Measurements from ENCODE around the gene HSPA9. TPM values are rescaled to one million over a fixed set of nuclear protein-coding genes. Genes with fewer than 3 reads are reported as not detected.

Gene HSPA9
- polyA plus RNA-seq, 2 of the 4 experiments (the other 2 are of a cell fraction) = 417 to 615 TPM

DNA sequence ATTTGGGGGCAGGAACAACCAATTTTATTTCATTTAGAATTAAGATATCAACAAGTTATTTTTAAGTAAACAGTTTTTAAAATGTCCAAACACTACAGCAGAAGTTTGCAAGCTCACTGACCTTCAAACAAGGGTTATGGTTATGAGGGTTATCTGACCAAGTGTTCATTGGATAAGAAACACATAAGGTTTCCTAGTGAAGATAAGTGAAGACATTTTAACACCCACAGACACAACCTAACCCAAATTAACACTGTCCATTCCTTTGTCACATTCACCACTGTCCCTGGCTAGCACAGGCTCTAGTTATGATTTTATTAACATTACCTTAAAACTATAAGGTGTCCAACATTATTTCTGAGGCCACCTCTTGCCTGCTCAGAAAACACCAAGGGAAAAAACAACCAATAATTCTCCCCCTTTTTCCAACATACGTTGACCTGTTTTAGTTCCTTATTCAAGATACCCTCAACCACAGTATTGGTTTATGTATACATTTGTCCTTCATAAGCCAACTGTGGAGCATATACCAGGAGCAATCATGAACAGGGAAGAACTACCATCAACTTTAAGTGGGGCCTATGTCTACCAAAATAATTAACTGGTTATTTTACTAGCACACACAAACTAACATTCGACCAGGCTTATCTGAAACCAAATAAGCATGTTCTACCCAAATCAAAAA is 36.1 kb downstream of the HSPA9 start:
- peaks cover 33% of the 10 kb centered on the region for H3K4me1 ChIP-seq
- no peak for ATAC-seq
- ChIA-PET POLR2A (no interaction called here), CTCF (interaction anchor here (1.0 to 1.1 kb wide), 2 partner anchors 9 to 89 kb away, joined by 3 read pairs; no protein-coding TSS in a partner anchor)
- H3K27ac ChIP-seq = no peak overlapping the region
- DNase-seq (ENCODE audit: low read depth in 1 of 2, low spot score in 1 of 2) = no peak
- no peak overlapping the region for H3K4me3 ChIP-seq
- peak overlapping the region; percentile 2; the same call in 1 of the 3 replicates for H3K4me2 ChIP-seq
- WGBS (ENCODE audit: missing lambda C conversion rate) = 83% methylated on average over 2 of the region's 2 CpGs
- no peak for FAIRE-seq
- H3K9me3 ChIP-seq = no peaks in the 10 kb centered on the region
- TF ChIP-seq HOXA7 (CRISPR knock-in tag; IDR thresholded peaks at IDR 0.05) = 0 out of 2 replicates have a peak, but pooled peaks have one; percentile 33
- no peak for TF ChIP-seq NPAS2 (CRISPR knock-in tag; IDR thresholded peaks at IDR 0.05; ENCODE audit: borderline replicate concordance)
- TF ChIP-seq NR3C1 (IDR thresholded peaks at IDR 0.05) = no peak

- 55% methylated on average over 4 of the region's 4 CpGs for WGBS (ENCODE audit: missing lambda C conversion rate)
- TF ChIP-seq NR3C1 (IDR thresholded peaks at IDR 0.05) (no peak), MAFK (IDR thresholded peaks at IDR 0.05; ENCODE audit: partially characterized antibody) (peak; percentile 58), HDAC2 (IDR thresholded peaks at IDR 0.05) (no peak), POLR2AphosphoS2 (conservative IDR thresholded peaks at IDR 0.05; ENCODE audit: low read length) (peak; percentile 38; the same call in 1 of the 2 replicates), KDM1A (IDR thresholded peaks at IDR 0.05; ENCODE audit: low read depth) (no peak), KDM5A (IDR thresholded peaks at IDR 0.05) (no peak), SMC3 (IDR thresholded peaks at IDR 0.05) (no peak), CTCF (IDR thresholded peaks at IDR 0.05) (peak; percentile 15; the same call in 2 of the 3 replicates), MYC (IDR thresholded peaks at IDR 0.05; ENCODE audit: borderline replicate concordance, low read length) (no peak), HOXB13 (CRISPR knock-in tag; IDR thresholded peaks at IDR 0.05; ENCODE audit: low read depth) (no peak), PHF8 (IDR thresholded peaks at IDR 0.05; ENCODE audit: borderline replicate concordance, low read depth) (no peak), POLR2A (IDR thresholded peaks at IDR 0.05; ENCODE audit: low read length) (no peak), MAZ (IDR thresholded peaks at IDR 0.05; ENCODE audit: borderline replicate concordance, low read depth, low read length) (no peak), TFCP2L1 (CRISPR knock-in tag; IDR thresholded peaks at IDR 0.05) (0 out of 2 replicates have a peak, but pooled peaks have one; percentile 54)
- no peak overlapping the region for H3K4me2 ChIP-seq
- peaks cover 33% of the 10 kb centered on the region for H3K4me1 ChIP-seq
- DNase-seq (ENCODE audit: low read depth in 1 of 2, low spot score in 1 of 2) (peak in 1 of 2 experiments; percentile 40), FAIRE-seq (no peak), ATAC-seq (peak; percentile 84 to 92)
- no peak overlapping the region for H3K4me3 ChIP-seq
- ChIA-PET CTCF (interaction anchor here (1.1 to 3.9 kb wide), 3 partner anchors 11 to 33 kb away, joined by 5 to 21 read pairs (median 15); no protein-coding TSS in a partner anchor), POLR2A (interaction anchor here (1.5 kb wide), 1 partner anchor 72 kb away, joined by 4 read pairs; the partner anchor contains the start of gene EGR1)
- no peaks in the 10 kb centered on the region for H3K9me3 ChIP-seq
- no peak overlapping the region for H3K27ac ChIP-seq
Measured at GRCh38 chr5:138536665-138537315, 38.4 kb downstream of the HSPA9 start.

DNA sequence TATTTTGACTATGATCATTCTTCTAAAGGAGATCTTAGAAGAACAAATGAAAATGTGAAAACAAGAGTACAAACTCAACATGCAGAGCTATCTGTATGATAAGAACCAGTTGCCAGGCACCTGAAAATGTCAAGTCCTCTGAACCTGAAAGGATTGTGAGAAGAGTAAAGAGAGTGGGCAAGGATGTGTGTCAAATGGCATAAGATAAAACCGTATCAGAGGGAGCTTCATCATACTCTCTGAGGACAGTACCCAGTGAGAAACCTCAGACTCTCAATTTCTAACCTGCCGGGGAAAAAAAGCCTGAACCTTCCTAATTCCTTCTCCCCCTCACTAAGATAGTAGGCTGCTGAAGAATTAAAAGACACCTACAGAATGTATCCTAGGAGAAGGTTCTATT is 39.0 kb downstream of the HSPA9 start:
- no peak for TF ChIP-seq CTCF (IDR thresholded peaks at IDR 0.05)
- TF ChIP-seq RFX5 (IDR thresholded peaks at IDR 0.05) = no peak
- peak; percentile 73; the same call in 1 of the 2 replicates for TF ChIP-seq POLR2AphosphoS2 (conservative IDR thresholded peaks at IDR 0.05; ENCODE audit: low read length)
- TF ChIP-seq MAZ (IDR thresholded peaks at IDR 0.05; ENCODE audit: borderline replicate concordance, low read depth, low read length) = no peak
- no peak for TF ChIP-seq HES2 (IDR thresholded peaks at IDR 0.05)
- no peak for TF ChIP-seq EHF (CRISPR knock-in tag; IDR thresholded peaks at IDR 0.05)
- TF ChIP-seq HDAC2 (IDR thresholded peaks at IDR 0.05) = no peak
- TF ChIP-seq HOXA7 (CRISPR knock-in tag; IDR thresholded peaks at IDR 0.05) = 0 out of 2 replicates have a peak, but pooled peaks have one; percentile 44
- no peak for TF ChIP-seq EHMT2 (IDR thresholded peaks at IDR 0.05; ENCODE audit: low read depth)
- TF ChIP-seq HOXB5 (CRISPR knock-in tag; IDR thresholded peaks at IDR 0.05) = no peak
- TF ChIP-seq USF2 (IDR thresholded peaks at IDR 0.05) = no peak
- no peaks in the 10 kb centered on the region for H3K9me3 ChIP-seq
- H3K27ac ChIP-seq = no peak overlapping the region
- no peak overlapping the region for H3K4me2 ChIP-seq
- CTCF ChIA-PET = interaction anchor here (1.1 to 3.9 kb wide), 3 partner anchors 10 to 32 kb away, joined by 5 to 21 read pairs (median 15); no protein-coding TSS in a partner anchor
- POLR2A ChIA-PET = interaction anchor here (0.6 to 1.5 kb wide), 3 partner anchors 11 to 71 kb away, joined by 3 to 5 read pairs (median 4); partner anchors contain the start of gene EGR1
- ATAC-seq = peak; percentile 5 to 7; a peak in 3 of 6 replicates
- H3K4me1 ChIP-seq = peaks cover 29% of the 10 kb centered on the region
- WGBS (ENCODE audit: missing lambda C conversion rate) = 59% methylated on average over 2 of the region's 2 CpGs
- no peak overlapping the region for H3K4me3 ChIP-seq
- no peak for DNase-seq (ENCODE audit: low read depth in 1 of 2, low spot score in 1 of 2)
- no peak for FAIRE-seq
